GM13976 (cell line): Measurements from ENCODE around the gene SULT1C3.

Experiments
- DNase-seq: peaks from one replicate; pipeline ENCODE4 v3.0.0; 2012; ENCODE audit warnings: low spot score
- CTCF ChIP-seq: IDR thresholded peaks from 2 replicates; pipeline ENCODE4 v1.5.1; 2012; ENCODE audit warnings: borderline replicate concordance, mild to moderate bottlenecking; ENCODE audit not compliant: insufficient read depth; ENCODE audit errors: extremely low read depth, missing control alignments, control extremely low read depth
- in situ Hi-C: fragments of 300-500 bp; cut with MboI; formaldehyde crosslinking; loops from one replicate; pipeline ENCODE4 v1.12.0; 2022; ENCODE audit warnings: low sequenced_read_pairs, mixed read lengths, inconsistent platforms; ENCODE audit not compliant: unreplicated experiment

Gene SULT1C3

GRCh38 chr2:108260773-108261172, 21.0 kb downstream of the SULT1C3 start:
- no peak for TF ChIP-seq CTCF
- DNase-seq = no peak
- in situ Hi-C loops = no loop called here

- TF ChIP-seq CTCF = no peak
- in situ Hi-C loops = no loop called here
- no peak for DNase-seq
Observed at GRCh38 chr2:108262036-108262435, 22.3 kb downstream of the SULT1C3 start.

- in situ Hi-C loops = no loop called here
- no peak for DNase-seq
- TF ChIP-seq CTCF = no peak
Observed at GRCh38 chr2:108263401-108263800, 23.6 kb downstream of the SULT1C3 start.

GRCh38 chr2:108266218-108266617, 26.4 kb downstream of the SULT1C3 start:
- TF ChIP-seq CTCF = no peak
- DNase-seq = no peak
- in situ Hi-C loops = no loop called here

- DNase-seq = no peak
- in situ Hi-C loops = no loop called here
- TF ChIP-seq CTCF = no peak
Observed at GRCh38 chr2:108267101-108267500, 27.3 kb downstream of the SULT1C3 start.

- no peak for DNase-seq
- in situ Hi-C loops = no loop called here
- no peak for TF ChIP-seq CTCF
Observed at GRCh38 chr2:108268001-108268400, 28.2 kb downstream of the SULT1C3 start.

- in situ Hi-C loops = no loop called here
- TF ChIP-seq CTCF = no peak
- no peak for DNase-seq
Observed at GRCh38 chr2:108270346-108270745, 30.6 kb downstream of the SULT1C3 start.
